Stimulated activated CD8-positive, alpha-beta memory T cell treated with anti-CD3 and anti-CD28 coated beads, Interleukin-15, amount 100 ng/mL, for 4 hours (primary cell): ENCODE results near the gene PLPP3.

Source experiments
- DNase-seq, 2 donors: peaks; one replicate each; pipeline ENCODE4 v3.0.0-alpha.2; 2020; ENCODE audit warnings: low read depth in 2 of 2

PLPP3 gene

DNA sequence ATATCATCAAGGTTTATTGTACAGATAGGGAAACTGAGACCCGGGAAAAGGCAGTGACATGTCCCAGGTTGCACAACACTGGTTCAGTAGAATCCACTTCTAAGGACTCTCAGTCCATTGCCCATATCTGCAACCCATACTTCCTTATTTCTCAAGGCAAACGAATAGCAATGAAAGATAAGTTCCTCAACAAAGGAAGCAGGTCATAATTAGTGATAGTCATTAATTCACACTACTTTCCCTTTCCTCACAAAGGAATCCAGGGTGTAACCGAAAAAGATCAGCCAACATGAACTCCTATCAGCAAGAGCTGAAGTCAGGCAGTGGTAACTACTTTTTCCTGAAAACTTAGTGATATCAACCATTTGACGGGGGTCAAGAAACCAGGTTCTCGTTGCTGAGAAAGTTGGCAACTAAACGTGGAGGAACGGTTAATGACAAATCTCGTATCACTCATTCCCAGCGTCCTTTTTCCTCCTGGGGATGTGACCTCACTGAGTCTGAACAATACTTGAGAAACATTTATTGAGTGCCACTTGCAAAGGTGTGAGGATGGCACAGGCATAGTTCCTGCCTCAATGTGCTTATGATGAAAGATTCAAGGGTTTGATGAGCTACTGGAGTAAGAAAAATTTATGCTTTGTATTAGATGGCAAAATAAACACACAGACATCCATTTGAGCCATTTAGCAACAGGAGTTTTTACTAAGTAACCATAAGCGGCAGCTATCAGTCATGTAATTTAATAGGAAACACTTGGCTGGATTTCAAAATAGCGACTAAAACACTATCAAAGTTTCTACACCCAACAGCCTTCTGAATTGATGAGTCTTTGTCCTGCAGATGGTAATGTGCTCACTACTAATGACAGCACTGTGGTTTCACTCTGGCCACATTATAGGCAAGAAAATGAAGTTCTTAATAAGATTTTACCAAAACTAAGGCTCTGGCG, 82.3 kb downstream of the PLPP3 start:
- no peak for DNase-seq

DNA sequence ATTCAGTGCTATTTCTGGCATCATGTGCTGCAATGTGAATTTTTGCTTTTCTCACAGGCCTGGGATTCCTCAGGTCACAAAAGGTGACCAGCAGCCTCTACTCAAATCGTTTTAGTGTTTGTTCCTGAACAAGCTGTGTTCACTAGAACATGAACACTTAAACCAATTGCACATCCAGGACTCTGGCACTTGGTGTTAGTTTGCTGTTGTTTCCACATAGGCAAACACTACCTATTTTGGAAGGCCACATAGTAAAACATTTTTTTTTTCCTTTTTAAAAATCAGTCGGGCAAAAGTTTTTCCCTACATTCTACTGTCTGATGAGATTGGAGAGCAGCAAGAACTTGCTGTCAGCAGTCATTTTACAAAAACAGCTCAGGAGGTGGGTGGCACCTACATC, 83.2 kb downstream of the PLPP3 start:
- no peak for DNase-seq

DNA sequence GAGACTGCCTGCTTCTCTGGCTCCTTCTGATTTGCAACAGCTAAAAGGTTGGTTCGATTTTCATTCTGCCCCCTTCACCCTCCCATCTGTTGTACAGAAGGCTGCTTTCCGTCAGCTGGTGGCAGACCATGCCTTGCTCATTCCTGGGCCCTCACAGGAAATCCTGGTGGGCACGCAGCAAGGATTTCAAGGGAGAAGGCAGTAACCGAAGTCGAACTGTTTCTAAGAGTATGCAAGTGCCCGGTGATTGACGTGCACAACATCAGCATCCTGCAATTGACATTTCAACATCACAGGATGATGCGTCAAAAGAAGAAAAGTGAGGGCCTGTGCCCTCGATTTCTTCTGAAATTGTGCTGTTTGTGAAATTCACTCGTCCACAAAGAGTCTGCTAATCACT, 83.8 kb downstream of the PLPP3 start:
- DNase-seq, result no peak

DNA sequence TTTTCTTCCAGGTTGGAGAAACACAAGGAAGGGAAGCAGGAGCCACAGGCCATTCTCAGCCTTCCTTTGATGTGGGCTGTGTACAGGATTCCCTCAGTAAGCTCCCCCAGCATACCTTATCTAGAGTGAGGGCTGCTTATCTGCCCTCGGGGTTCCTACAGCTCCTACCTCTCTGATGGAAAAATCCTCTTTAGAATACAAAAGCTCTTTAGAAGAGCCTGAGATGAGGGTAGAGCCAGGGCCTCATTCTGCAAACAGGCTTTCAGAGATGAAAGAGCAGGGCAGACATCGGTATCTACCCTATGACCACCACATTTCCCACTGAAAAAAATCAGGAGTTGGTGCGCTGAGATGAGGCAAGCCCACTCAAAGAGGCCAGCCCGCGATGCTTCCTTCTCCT, 85.1 kb downstream of the PLPP3 start:
- DNase-seq, result no peak

DNA sequence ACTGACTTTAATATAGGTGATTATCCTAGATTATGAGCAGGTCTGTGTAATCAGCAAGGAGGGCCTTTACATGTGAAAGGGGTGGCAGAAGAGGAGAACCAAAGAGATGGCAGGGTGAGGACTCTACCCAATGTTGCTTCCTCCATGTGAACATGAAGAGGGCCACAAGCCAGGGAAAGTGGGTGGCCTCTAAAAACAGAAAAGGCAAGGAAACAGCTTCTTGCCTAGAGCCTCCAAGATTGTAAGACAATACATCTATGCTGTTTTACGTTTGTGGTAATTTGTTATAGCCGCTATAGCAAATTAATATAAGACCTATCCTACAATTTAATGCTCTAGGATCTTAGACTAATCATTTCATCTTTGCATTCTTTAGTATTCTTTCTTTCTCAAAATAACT, 85.5 kb downstream of the PLPP3 start:
- no peak for DNase-seq

DNA sequence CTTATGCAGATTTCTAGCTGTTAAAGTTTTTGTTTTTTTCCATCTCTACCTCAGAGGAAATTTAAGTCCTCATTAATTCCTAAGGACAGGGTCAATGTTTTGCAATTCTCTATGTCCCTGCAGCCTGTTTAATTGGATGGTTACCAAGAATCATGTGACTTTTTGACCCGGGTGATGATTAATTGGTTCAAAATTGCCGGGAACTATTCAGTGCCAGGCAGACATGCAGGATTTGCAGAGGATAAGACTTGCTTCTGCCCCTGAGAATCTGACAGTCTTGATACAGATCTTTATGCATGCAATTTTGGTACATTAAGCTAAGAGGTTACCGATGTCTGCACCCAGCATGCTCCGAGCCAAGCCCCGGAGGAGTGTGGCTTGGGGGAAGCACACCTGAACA, 87.9 kb downstream of the PLPP3 start:
- no peak for DNase-seq

DNA sequence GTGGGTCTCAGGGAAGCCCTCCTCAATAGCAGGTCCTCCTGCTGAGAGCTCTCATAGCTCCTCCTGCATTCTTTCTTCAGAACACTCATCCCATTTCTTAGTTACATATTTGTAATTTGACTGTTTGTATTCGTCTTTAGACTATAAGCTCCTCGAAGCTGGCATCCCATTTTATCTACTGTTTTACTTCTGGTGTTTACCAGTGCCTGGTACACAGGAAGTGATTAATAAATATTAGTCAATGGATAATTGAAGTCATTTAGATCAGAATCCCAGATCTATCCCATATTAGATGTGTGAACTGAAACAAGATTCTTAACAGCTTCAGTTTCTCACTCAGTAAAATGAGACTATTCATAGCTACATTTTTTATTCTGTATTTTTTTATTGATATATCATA, 88.7 kb downstream of the PLPP3 start:
- no peak for DNase-seq

DNA sequence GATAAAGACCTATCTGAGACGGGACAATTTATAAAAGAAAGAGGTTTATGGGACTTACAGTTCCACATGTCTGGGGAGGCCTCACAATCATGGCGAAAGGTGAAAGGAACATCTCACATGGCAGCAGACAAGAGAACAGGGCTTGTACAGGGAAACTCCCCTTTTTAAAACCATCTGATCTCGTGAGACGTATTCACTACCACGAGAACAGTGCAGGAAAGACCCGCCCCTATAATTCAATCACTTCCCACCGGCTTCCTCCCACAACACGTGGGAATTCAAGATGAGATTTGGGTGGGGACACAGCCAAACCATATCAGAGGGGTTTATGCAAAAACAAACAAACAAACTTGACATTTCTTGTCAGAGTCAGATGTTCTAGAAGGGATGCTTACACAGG, 89.7 kb downstream of the PLPP3 start:
- no peak for DNase-seq

DNA sequence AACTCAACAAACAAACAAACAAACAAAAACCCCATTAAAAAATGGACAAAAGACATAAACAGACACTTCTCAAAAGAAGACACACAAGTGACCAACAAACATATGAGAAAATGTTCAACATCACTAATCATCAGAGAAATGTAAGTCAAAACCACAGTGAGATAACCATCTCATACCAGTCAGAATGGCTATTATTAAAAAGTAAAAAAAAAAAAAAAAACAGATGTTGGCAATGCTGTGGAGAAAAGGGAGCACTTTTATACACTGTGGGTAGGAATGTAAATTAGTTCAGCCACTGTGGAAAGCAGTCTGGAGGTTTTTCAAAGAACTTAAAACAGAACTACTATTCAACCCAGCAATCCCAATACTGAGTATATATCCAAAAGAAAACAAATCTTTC, 94.7 kb downstream of the PLPP3 start:
- DNase-seq, result no peak

DNA sequence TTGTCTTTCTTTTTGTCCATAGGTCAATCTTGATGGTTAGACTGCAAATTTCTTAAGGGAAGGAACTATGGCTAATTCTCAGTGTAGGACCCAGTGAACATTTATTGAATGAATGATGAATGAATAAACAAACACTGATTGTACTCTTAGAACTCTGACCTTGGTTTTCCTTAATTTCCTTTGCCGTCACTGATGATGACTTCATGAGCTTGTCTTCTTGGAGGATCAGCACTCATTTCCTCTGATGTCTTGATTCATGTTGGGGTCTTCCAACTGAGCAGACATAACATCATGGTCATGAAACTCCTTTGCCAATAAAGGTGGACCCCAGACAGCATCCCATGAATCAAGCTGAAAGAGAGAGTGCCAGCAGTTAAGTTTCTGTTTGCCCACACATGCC, 96.3 kb downstream of the PLPP3 start:
- no peak for DNase-seq

DNA sequence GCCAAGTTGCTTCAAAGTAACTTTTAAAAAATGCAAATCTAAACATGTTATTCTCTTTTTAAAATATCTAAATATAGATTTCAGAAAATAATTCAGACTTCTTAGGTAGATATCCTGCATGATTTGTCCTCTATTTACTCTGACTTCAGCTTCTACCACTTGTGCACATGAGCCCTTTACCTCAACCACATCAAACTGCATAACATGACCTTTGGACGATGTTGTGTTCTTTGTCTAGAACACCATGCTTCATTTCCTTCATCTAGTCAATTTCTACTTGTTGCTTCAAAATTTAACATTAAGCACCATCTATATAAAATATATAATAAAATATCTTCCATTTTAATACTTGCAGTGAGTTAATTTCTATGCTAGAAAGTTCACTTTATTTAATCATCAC, 96.9 kb downstream of the PLPP3 start:
- no peak for DNase-seq

DNA sequence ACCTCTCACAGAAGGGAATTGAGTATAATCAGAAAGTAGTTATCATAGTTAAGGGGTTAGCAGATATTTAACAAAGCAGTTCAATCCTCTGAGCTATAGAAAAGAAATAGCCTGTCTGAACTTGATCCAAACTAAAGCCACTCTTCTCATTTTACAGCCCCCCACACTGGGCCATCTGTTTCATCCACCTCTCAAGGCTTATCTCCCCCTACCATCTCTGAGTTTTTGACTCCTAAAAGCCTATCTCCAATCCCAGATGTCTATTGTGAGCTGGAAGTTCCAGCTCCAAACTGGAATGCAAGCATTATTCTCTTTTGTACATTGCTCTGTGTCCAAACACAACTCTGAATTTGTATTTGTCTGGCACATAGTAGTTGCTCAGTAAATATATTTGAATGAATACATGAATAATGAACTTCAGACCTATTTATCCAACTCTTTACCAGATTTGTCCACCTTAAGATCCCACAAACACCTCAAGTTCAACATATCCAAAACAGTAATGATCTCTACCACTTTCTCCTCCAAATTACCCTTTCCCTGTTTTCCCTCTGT, 98.1 kb downstream of the PLPP3 start:
- DNase-seq, result no peak

DNA sequence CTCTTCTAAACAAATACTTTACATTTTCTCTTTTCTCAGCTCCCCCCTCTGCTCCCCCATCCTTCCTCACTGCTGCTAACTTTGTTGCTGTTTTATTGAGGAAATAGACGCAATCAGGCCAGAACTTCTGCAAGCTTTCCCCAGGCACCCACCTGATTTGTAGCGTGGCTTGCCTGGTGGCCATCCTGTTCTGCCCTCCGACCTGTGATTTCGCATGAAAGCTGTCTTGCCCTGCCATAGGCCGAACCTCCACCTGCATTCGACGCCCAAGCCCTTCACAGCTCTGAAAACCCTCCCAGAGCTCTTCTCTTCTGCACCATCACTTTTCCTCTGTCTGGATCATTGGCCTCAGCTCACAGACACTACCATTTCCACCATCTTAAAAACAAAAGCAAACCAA, 100.6 kb downstream of the PLPP3 start:
- DNase-seq, result no peak

DNA sequence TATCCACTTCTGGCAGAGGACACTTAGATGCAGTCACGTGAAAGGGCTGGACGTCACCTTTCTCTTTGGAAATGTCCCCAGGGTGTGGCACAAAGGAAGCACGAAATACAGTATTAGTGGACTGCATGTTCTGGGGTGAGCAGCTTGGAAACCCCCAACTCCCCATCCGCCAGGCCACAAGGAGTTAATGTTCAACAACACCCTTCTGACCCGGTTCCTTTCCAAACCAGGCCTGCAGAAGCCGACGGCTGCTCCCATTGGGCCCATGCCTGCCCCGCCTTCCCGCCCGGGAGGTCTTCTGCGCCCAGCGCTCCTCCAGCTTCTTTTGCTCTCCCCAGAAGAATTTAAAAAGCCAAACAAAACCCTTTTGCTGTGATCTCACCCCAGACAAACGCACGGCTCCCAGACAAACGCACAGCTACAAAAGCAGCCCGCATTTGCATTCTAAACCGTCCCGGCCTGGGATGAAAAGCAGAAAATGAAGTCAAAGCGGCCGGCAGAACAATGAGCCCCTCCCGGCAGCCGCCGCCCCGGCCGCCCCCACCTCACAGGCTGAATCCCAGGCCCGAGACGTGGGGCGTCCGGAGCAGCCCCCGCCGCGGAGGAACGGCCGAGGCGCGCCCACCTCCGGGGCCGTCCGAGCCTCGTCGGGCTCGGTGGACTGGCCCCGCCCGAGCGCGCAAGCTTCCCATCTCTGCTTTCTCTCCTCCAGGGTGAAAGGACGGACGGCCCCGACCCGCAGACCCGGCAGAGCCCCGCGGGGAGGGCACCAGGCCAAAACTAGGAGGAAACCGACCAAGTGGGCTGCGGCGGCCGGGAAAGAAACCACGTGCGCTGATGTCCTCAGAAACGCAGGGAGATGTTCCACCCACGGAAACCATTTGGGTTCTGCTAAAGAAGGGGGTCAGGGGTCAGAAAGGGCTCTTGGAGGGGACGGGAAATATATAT, 101.9 kb downstream of the PLPP3 start:
- DNase-seq, result no peak

DNA sequence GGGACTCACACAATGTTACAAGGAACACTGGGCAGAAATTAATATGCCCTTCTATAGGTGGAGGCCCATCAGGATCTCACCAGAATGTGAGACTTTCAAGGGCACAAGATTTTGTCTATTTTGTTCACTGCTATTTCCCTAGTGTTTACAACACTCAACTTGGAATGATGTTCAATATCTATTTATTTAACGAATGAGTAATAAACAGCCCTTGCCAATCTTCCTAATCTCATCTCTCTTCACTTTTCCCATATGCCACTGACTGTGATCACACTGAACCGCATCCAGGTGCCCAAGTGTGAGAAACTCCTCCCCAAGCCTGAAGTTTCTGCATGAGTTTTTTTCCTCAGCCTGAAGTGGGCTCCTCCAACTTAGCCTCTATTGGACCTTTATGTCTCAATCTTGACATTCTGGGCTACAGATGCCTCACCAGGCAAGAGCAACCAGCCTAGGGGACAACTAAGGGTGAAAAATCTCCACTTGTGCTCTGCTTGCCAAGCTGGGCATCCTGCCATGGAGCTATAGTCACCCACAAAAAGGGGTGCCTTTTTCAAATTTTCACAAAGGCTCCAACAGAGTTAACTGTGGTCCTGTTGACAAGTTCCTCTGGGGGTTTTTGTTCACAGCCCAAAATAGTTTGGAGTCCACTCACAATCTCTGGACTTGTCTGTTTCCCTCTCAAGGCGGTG, 105.6 kb downstream of the PLPP3 start:
- no peak for DNase-seq

DNA sequence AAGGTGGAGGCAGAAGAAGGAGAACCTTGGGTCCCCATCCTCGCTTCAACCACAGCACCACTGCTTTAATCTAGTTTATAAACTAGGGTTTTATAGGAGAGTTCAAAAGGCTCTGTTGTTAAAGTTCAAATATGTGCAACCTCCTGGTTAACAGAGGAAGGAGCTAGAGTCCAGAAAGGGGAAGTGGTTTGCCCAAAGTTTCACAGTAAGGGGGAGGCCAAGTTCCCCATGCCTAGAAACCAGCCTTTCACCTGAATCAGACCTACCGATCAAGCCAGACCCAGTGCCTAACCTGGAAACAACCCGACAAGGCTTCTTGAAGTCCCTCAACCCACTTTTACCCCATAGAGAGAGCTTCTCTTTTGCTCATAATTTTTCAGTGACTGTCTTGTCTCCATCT, 106.5 kb downstream of the PLPP3 start:
- DNase-seq, result no peak

DNA sequence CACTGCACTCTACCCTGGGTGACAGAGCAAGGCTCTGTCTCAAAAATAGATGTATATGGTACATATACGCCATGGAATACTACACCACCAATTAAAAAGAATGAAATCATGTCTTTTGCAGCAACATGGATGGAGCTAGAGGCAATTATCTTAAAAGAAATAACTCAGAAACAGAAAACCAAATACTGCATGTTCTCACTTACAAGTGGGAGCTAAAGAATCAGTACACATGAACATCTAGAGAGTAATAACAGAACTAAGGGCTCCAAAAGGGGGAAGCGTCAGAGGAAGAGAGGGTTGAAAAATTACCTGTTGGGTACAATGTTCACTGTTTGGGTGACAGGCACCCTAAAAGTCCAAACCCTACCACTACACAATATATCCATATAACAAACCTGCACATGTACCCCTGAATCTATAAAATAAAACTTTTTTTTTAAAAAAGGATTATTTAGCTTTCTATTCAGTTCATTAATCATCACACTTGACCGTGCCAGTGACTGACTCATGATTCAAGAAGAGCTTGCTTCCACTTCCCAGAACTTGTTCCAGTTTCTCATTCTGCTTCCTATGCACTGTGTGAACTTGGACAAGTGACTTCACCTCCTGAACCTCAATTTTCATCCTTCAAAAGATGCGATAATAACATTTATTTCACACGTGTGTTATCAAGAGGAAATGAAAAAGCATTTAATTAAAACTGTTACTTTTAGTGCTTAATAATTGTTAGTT, 109.6 kb downstream of the PLPP3 start:
- no peak for DNase-seq

DNA sequence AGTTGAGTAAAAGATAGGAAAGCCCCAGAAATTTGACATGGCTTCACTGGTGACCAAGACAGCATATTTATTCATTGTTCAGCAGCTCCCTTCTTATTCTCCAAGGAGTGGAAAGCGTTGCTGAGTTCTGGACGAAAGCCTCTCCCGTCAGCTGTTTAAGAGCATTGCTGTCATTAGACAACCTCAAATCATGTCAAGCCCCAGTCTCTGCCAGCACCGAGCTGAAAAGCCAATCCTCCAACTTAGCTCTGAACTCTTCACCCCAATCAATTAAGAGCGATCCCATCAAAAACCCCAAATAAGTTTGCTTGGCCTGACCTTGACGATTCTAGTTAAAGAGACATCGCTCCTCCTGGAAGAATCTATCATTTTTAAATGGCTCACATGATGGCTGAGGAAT, 110.8 kb downstream of the PLPP3 start:
- DNase-seq, result no peak

DNA sequence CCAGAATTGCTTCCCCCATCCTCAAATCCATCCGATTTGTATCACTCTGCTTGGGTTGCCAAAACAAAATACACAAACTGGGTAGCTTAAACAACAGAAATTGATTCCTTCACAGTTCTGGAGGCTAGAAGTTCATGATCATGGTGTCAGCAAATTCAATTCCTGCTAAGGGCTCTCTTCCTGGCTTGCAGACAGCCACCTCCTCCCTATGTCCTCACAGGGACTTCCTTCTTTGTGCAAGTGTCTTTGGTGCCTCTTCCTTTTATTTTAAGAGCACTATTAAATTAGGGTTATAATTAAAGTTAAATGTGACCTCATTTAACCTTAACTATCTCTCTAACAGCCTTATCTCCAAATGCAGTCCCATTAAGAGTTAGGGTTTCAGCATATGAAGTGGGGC, 112.8 kb downstream of the PLPP3 start:
- no peak for DNase-seq

DNA sequence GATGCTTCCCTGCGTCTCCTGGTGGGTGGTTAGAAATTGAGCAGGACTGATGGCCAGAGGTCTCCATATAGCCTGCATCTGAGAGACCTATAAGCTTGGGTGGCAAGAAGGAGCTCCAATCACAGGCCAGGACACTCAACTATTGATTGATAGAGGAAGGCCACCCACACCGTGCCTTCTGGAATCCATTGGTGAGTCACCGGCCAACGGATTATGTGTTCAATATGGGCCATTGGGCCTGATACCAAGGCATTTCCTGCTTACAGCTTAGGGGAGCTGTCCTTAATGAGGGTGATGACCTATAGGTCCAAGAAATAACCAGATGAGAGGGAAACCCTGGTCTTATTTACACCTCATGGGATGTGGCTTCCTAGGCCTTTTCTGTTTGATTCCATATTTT, 115.1 kb downstream of the PLPP3 start:
- DNase-seq, result no peak

DNA sequence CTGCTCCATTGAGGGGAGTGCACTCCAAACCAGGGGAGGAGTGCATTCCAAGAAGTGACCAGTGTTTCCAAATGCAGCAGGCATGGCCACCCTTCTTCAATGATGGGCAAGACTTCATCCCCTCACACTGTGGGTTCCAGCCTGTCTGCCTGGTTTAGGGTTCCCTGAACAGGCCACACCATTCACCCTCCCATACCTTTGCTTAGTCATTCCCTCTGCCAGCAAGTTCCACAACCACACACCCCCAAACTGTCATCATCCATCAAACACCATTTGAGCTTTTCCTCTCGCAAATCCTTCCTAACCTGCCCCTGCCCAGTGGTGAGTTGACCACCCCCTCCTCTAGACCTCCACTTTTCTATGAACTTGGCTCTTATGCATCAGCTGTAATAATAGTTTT, 116.0 kb downstream of the PLPP3 start:
- no peak for DNase-seq
